NT2/D1 (cell line): ENCODE measurements around the gene OR51B5.
"Not testable (repeated sequence)": the region's sequence is repeated elsewhere in the genome, so short reads cannot be mapped to it uniquely, and the experiment has no call there.

Experiments
- DNase-seq: peaks from one replicate; pipeline ENCODE4 v3.0.0-alpha.2; 2011; ENCODE audit warnings: low read depth, low spot score
- H3K27me3 ChIP-seq: 2 replicates; pipeline ENCODE4 v1.6.0; 2011; ENCODE audit warnings: mild to moderate bottlenecking; ENCODE audit not compliant: insufficient read length, insufficient read depth
- H3K36me3 ChIP-seq: 2 replicates; pipeline ENCODE4 v1.6.1; 2011; ENCODE audit warnings: mild to moderate bottlenecking, low read length, mixed read lengths; ENCODE audit not compliant: insufficient read depth, insufficient read length
- H3K4me1 ChIP-seq: 2 replicates; pipeline ENCODE4 v1.5.1; 2011; ENCODE audit not compliant: insufficient read depth, insufficient read length
- H3K4me3 ChIP-seq: 2 replicates; pipeline ENCODE4 v1.5.1; 2011; ENCODE audit warnings: low read depth; ENCODE audit not compliant: insufficient read length
- H3K9ac ChIP-seq: 2 replicates; pipeline ENCODE4 v1.6.0; 2011; ENCODE audit warnings: low read depth; ENCODE audit not compliant: insufficient read length
- H3K9me3 ChIP-seq: 2 replicates; pipeline ENCODE4 v1.5.1; 2011; ENCODE audit warnings: mild to moderate bottlenecking, low read length; ENCODE audit not compliant: insufficient read depth
- SUZ12 ChIP-seq: IDR thresholded peaks from 2 replicates; pipeline ENCODE4 v1.6.1; 2011; ENCODE audit not compliant: insufficient read length, insufficient read depth; ENCODE audit errors: extremely low read depth
- YY1 ChIP-seq: IDR thresholded peaks from 2 replicates; pipeline ENCODE4 v1.6.1; 2011; ENCODE audit not compliant: insufficient read length, insufficient read depth
- ZNF274 ChIP-seq: IDR thresholded peaks from 2 replicates; pipeline ENCODE4 v1.6.1; 2011; ENCODE audit warnings: mild to moderate bottlenecking, low read depth, low read length

OR51B5 gene

DNA sequence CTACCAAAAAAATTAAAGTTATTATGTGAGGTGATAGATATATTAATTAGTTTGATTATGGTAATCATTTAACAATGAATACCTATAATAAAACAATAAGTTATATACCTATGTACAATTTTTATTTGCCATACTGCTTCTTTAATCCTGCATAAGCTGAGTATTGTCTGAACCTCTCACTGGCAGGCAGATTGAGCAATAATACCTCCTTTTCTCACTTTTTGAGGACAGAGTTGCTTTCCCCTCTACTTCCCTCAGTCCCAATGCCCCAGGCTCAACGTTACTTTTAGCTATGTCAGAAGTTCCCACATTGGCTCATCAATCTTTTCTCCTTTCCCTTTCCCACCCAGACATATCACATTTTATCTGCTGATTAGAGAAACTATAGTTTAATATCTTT is 6.2 kb upstream of the OR51B5 start:
- TF ChIP-seq ZNF274, result no peak
- TF ChIP-seq SUZ12, result no peak
- TF ChIP-seq YY1, result no peak
- Histone ChIP-seq H3K27me3 (no peaks in the 10 kb centered on the region), H3K9me3 (no peaks in the 10 kb centered on the region), H3K9ac (no peak overlapping the region), H3K36me3 (no peaks in the 10 kb centered on the region), H3K4me3 (no peak overlapping the region), H3K4me1 (no peaks in the 10 kb centered on the region)
- no peak for DNase-seq

DNA sequence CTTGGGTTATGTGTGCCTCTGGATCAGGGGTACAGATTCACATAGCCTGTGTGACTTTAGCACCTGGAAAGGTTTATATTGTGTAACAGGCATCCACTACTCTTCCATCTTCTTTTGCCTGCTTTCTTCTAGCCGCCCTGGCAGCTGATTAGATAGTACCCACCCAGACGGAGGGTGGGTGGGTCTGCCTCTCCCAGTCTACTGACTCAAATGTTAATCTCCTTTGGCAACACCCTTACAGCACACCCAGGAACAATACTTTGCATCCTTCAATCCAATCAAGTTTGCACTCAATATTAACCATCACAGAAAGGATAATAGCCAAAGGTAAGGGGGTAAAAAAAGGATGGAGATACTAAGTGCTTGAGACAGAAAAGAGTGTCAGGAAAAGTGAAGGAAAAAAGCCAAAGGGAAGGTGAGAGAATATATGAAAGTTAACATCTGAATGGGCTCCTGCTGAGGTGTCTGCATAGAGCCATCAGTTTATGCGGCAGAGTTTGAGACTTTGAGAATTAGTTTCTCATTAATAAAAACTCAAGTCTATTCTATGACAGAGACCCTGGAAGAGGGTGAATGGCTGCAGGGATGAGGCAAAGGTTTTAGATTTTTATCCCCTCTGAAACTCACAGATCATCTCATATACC is 5.3 kb upstream of the OR51B5 start:
- DNase-seq, result no peak
- Histone ChIP-seq H3K9ac (no peak overlapping the region), H3K36me3 (no peaks in the 10 kb centered on the region), H3K4me1 (no peaks in the 10 kb centered on the region), H3K4me3 (no peak overlapping the region), H3K9me3 (no peaks in the 10 kb centered on the region), H3K27me3 (no peaks in the 10 kb centered on the region)
- TF ChIP-seq YY1 (no peak), SUZ12 (no peak), ZNF274 (no peak)

DNA sequence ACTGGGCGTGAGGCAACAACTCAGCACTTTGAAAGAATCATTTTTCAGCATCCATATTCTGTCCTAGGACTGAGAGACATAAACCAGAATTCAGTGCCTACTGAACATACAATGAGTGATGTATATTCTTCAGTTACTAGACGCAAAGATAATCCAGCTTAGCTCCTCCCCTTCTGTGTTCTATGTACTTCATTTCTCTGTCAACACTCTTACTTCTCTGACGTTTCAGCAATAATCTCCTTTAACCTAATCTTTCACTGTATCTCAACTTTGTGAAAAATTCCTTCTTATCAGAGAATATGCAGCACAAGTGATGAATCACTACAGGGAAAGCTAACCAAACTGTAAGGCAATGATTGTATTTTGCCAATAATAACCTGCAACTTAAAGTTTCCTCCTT is 2.5 kb upstream of the OR51B5 start:
- Histone ChIP-seq H3K27me3 (no peaks in the 10 kb centered on the region), H3K4me1 (no peaks in the 10 kb centered on the region), H3K9ac (no peak overlapping the region), H3K9me3 (no peaks in the 10 kb centered on the region), H3K4me3 (no peak overlapping the region), H3K36me3 (no peaks in the 10 kb centered on the region)
- TF ChIP-seq YY1 (no peak), ZNF274 (no peak), SUZ12 (no peak)
- DNase-seq, result no peak

DNA sequence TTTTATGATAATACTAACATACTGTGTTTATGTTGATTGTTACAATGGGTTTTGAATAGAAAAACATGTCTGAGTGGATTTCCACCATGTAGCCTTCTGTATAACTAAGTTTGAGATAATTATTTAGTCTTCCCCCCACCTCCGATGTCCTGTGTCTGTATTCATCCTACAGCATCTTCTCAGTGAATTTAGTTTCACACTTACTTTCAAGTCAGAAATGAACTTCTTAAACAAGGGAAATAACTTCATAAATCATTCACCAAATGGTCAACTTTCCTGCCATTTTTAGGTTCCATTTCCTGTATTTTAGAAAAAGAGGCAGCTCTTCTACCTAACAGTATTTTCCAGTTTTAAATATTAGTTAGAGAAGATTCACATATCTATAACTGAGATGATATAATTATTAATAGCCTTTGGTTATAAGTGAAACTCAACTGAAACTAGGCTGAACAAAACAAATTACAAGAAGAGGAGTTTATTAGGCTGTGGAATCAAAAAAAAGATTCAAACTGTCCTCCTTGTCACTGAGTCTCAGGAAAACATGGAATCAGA is 3.5 kb downstream of the OR51B5 start:
- Histone ChIP-seq H3K27me3 (no peaks in the 10 kb centered on the region), H3K9ac (no peak overlapping the region), H3K36me3 (no peaks in the 10 kb centered on the region), H3K9me3 (no peaks in the 10 kb centered on the region), H3K4me3 (no peak overlapping the region), H3K4me1 (no peaks in the 10 kb centered on the region)
- TF ChIP-seq YY1 (no peak), ZNF274 (no peak), SUZ12 (no peak)
- no peak for DNase-seq

DNA sequence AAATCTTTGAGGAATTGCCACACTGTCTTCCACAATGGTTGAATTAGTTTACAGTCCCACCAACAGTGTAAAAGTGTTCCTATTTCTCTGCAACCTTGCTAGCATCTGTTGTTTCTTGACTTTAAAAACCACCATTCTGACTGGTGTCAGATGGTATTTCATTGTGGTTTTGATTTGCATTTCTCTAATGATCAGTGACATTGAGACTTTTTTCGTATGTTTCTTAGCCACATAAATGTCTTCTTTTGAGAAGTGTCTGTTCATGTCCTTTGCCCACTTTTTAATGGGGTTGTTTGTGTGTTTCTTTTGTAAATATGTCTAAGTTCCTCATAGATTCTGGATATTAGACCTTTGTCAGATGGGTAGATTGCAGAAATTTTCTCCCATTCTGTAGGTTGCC is 6.1 kb downstream of the OR51B5 start:
- DNase-seq, H3K9ac ChIP-seq, H3K9me3 ChIP-seq, H3K36me3 ChIP-seq, H3K4me3 ChIP-seq, H3K27me3 ChIP-seq, H3K4me1 ChIP-seq: not testable (repeated sequence)

DNA sequence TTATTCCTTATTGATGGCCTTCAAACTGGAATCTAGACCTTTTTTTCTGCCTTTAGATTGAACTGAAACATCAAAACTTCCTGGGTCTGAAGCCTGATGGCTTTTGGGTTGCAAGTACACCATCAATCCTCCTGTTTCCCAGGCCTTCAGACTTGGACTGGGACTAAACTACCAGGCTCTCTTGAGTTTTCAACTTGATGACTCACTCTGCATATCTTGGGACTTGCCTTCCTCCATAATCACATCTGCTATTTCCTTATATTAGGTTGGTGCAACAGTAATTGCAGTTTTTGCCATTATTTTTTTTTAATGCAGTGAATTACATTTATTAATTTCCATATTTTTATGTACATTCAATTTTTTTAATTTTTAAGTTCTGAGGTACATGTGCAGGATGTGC is 7.0 kb downstream of the OR51B5 start:
- H3K9ac ChIP-seq, result no peak overlapping the region
- H3K36me3 ChIP-seq, result no peaks in the 10 kb centered on the region
- DNase-seq, result no peak
- no peaks in the 10 kb centered on the region for H3K27me3 ChIP-seq
- no peaks in the 10 kb centered on the region for H3K4me1 ChIP-seq
- H3K4me3 ChIP-seq, result no peak overlapping the region
- H3K9me3 ChIP-seq, result no peaks in the 10 kb centered on the region
- TF ChIP-seq ZNF274, result no peak
- no peak for TF ChIP-seq SUZ12
- no peak for TF ChIP-seq YY1

DNA sequence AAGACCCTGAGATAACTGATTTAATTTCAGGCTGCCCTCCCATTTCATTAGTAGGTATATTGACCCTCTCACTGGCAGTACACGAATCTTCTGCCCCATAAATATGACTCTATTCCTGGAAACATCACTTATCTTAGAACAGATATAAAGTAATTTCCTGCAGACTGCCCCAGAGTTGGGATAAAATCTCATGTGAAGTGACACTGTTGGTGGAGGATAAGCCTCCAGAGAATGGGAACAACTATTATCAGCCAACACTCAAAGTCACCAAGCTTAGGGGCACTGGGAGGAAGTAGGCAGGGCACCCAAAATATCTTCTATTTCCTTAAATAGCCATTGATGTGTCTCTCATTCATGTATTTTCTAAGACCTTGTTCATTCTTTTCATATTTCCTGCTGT is 8.2 kb downstream of the OR51B5 start:
- H3K4me1 ChIP-seq, result no peaks in the 10 kb centered on the region
- no peaks in the 10 kb centered on the region for H3K36me3 ChIP-seq
- H3K27me3 ChIP-seq, result no peaks in the 10 kb centered on the region
- no peak overlapping the region for H3K9ac ChIP-seq
- no peak overlapping the region for H3K4me3 ChIP-seq
- TF ChIP-seq YY1, result no peak
- no peak for TF ChIP-seq ZNF274
- no peak for TF ChIP-seq SUZ12
- no peaks in the 10 kb centered on the region for H3K9me3 ChIP-seq
- DNase-seq, result no peak

DNA sequence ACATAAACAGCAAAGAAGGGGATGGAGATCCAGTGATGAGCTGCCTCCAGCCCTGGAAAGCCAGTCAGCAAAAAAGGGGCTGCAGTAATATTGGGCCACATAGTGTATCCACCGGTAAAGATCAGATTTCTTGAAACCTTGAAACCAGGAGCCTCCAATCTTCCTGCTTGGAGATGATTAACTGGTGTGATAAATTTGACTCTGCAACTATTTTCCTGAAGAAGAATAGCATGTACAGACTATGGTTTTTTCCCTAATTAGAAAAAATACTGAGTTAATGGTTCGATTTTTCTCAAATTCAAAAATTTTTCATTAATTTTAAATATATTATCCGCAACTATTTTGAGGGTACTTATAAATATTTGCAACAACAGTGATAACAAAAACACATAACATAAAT is 19.1 kb downstream of the OR51B5 start, which contains the start of gene OR51B2:
Gene OR51B2 (minus strand): TSS at position 101 of the 400 bp plus-strand sequence. CDS start 0 bp downstream, at position 101.
- no peaks in the 10 kb centered on the region for H3K4me1 ChIP-seq
- DNase-seq, result no peak
- no peak for TF ChIP-seq YY1
- no peak for TF ChIP-seq ZNF274
- TF ChIP-seq SUZ12, result no peak

More for the DNA sequence above, 19.1 kb downstream of the OR51B5 start, which contains the start of gene OR51B2:
- no peak within 1 kb of the TSS for H3K9ac ChIP-seq
- no peaks in the 10 kb centered on the region for H3K27me3 ChIP-seq
- H3K4me3 ChIP-seq, result no peak within 1 kb of the TSS
- H3K36me3 ChIP-seq, result no peaks in the 10 kb centered on the region
- H3K9me3 ChIP-seq, result no peaks in the 10 kb centered on the region
